Activated CD8-positive, alpha-beta memory T cell treated with anti-CD3 and anti-CD28 coated beads, Interleukin-2, amount 50 U/mL, for 4 hours (primary cell): ENCODE measurements around the gene OR52E2.
"Not testable (repeated sequence)": the region's sequence is repeated elsewhere in the genome, so short reads cannot be mapped to it uniquely, and the experiment has no call there.

Experiments used
- DNase-seq: peaks from one replicate; pipeline ENCODE4 v3.0.0-alpha.2; 2020

The OR52E2 gene

DNA sequence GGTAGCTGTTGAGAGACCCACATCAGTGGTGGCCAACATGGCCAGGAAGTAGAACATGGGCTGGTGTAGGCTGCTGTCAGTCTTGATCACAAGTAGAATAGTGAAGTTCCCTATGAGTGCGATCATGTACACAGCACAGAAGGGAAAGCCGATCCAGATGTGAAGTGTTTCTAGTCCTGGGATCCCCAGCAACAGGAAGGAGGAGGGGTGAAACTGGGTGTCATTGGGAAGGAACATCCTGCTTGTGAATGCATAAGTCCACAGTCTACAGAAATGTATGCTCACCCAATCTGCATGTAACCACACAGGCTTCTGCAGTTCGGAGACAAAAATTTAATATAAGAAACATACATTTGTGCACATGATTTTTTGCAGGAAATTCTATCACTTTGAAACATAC, at the start of gene OR52E2:
TSS of gene OR52E2 (minus strand) at position 237 of the 400 bp plus-strand sequence. CDS start at position 237, 0 bp downstream.
- no peak for DNase-seq

DNA sequence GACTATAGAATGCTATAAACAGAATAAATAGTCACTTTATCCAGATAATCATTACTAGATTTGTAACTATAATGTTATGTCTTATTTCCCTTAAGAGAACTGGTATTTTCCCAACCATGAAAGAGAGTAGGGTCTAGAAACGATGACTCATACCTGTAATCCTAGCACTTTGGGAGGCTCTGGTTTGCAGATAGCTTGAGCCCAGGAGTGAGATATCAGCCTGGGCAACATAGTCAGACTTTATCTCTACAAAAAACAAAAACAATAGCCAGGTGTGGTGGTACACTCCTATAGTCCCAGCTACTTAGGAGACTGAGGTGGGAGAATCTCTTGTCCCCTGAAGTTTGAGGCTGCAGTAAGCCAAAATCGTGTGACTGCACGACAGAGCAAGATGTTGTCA, 47.9 kb upstream of the OR52E2 start:
- DNase-seq = no peak

DNA sequence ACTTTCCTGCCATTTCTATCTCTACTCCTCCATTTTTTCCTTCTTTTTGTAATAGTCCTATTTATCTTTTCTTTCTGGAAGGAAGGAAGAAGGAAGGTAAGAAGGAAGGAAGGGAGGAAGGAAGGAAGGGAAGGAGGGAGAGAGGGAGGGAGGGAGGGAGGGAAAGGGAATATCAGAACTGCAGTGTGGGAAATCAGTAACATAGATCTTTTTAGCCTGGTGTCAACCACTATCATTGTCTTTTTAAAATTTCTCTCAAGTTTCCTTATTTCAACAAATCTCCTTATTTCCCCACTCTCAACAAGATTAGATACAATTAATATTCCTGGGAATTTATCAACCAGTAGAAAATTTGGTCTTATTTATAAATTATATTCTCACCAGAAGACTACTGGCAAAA, 43.6 kb upstream of the OR52E2 start:
- DNase-seq = no peak

DNA sequence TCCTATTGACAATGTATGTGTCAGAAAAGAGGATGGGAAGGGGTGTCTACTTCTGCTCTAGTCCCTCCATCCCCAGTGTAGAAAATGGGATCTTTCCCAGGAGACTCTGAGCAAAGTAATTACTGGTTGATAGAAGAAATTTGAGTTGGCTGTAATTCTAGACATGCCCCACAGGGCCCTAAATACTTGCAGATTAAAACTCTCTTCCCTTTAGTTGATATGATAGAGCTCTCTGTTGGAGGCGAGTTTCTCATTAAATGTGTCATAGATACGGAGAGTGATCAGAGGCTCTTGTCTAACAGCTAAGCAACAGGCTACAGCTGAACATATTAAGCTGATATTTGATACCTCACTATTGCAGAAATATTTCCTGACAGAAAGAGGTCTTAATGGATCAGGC, 42.8 kb upstream of the OR52E2 start:
- DNase-seq = no peak

DNA sequence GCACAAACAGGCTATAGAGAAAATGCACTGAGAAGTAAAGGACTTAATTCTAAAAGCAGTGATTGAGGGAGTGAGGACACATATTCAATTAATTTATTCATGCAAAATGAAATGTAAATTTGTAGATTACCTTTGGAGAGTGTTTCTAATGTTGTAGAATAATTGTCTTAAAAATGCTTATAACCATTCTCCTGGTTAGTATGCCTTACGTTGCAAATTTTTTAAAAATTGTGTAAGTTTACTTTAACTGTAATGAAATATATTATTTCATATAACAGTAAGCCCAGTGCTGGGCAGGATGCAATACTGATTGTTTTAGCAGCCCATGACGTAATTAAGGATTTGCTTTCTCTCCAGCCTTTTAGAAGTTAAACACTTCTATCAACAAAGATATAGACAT, 36.6 kb upstream of the OR52E2 start:
- DNase-seq = no peak

DNA sequence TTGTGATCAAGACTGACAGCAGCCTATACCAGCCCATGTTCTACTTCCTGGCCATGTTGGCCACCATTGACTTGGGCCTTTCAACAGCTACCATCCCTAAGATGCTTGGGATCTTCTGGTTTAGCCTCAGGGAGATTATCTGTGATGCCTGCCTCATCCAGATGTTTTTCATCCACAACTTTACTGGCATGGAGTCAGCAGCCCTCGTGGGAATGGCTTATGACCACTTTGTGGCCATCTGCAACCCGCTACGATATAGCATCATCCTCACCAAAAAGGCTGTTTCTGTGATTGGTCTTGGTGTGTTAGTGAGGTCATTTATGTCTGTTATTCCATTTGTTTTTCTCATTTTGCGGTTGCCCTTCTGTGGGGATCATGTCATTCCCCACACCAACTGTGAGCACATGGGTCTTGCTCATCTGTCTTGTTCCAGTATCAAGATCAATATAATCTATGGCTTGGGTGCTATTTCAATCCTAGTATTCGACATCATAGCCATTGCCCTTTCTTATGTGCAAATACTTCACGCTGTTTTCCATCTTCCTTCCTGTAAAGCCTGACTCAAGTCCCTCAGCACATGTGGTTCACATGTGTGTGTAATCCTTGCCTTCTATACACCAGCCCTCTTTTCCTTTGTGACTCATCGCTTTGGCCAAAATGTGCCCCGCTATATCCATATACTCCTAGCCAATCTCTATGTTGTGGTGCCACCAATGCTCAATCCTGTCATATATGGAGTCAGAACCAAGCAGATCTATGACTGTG, 33.6 kb upstream of the OR52E2 start:
- DNase-seq = no peak

DNA sequence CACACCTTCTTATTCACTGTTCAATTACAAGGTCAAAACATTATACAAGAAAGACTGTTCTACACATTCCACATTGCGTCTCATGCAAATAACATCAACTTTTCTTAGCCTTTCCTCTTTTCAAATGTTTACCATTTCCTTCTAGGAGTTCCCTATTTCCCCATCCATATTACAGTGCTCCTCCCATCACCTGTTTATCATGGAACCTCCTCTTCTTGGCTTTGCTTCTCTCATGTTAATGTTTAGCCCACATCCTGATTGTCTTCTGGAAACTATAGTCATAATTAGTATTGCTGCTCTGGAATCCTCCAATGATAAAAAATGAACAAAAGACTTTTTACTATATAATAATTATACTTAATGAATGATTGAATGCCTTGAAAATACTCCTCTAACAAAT, 31.2 kb upstream of the OR52E2 start:
- DNase-seq = no peak

DNA sequence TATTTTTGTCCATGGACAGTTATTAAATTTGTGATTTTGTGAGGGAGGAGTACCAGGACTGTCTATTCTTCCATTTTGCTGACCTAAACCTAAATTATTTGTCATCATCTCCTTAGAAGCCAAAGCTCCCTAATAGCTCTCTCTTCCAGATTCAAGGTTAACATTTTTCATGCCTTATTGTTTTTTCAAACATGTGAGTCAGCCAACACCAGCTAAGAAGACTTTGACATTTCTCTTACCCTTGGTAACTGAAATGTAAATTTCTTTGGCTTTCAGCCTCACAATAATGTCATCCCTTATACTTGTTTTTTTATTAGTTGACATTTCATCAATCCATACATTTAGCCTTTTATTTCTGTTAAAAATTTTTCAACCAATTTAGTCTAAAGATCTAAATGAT, 29.1 kb upstream of the OR52E2 start:
- DNase-seq = no peak

DNA sequence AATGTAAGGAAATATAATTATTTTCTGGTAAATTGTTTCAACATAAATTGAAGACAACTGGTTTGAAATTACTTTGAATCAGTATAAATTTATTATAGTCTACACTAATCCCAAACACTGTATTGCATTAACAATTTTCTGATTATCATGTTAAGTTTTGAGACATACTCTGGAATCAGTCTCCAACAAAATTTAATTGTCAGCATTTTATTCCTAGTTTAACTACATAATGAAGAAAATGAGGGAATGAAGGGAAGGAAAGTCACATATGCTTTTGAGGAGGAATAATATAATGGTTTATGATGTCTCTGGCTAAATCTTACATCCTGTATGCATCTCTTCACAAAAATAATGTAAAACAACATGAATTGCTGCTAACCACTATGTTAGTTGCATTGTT, 24.2 kb upstream of the OR52E2 start:
- no peak for DNase-seq

DNA sequence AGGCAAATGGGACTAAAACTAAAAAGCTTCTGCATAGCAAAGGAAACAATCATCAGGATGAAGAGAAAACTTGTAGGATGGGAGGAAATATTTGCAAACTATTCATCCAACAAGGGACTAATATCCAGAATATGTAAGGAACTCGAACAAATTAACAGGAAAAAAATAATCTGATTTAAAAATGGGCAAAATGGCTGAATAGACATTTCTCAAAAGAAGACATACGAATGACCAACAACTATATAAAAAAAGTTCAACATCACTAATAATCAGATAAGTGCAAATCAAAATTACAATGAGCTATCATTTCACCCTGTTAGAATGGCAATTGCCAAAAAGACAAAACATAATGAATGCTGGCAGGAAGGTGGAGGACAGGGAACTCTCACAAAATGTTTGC, 22.0 kb upstream of the OR52E2 start:
- DNase-seq = no peak

DNA sequence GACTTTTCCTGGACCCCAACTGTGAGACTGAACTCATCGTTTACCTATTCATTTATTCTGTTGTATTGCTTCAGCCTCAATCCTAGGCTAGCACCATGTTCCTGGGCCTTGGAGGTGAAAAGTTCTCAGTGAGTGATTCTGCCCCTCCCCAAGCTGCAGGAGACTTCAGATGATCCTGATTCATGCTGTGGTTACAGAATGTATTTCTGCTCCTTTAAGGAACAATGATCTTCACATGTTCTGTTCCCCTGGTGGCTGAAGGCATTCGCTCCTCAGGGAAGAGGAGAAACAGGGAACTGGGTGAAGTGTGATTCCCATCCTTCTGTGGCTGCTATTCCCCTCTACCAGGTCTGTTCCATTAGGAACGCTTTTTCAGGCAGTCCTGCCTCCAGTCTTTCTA, 12.4 kb upstream of the OR52E2 start:
- no peak for DNase-seq

DNA sequence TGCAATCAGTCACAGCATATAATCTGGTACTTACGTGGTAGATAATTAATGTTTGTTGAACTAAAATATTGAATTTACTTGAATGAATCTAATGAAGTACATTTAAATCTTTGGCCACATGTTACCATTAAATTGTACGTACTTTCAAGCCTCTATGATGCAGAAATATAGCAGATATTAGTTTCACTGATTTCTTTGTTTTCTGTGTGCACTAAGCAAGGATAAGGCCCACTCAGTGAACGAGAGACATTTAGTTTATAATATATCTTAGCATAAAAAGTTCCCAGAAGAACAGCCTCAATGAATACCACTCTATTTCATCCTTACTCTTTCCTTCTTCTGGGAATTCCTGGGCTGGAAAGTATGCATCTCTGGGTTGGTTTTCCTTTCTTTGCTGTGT, 9.8 kb upstream of the OR52E2 start, which contains the start of gene OR52E1:
TSS of gene OR52E1 (plus strand) at position 301 of the 400 bp plus-strand sequence.
- no peak for DNase-seq

DNA sequence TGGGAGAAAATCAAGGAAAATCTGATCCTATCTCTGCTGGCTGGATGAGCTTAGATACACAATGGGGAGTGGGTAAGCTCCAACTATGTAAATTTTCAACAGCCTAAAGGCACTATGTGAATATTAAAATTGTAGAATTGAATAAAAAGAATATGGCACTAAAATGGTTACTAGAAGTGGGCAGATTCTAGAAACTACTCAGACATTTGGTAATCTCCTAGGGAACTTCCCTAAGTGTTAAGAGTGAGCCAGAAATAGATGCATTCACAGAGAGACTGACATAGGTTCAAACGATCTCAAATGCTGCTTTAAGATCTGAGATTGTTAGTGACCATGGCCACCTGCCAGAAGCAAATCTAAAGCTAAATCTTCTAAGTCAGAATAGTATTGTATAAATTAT, 5.6 kb upstream of the OR52E2 start:
- no peak for DNase-seq

DNA sequence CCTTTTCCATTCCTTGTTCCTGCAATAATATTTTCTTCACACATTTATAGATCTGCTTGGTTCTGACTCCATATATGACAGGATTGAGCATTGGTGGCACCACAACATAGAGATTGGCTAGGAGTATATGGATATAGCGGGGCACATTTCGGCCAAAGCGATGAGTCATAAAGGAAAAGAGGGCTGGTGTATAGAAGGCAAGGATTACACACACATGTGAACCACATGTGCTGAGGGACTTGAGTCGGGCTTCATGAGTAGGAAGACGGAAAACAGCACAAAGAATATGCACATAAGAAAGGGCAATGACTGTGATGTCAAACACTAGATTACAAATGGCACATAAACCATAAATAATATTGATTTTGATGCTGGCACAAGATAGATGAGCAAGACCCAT, 748 bp downstream of the OR52E2 start:
- not testable (repeated sequence) for DNase-seq

DNA sequence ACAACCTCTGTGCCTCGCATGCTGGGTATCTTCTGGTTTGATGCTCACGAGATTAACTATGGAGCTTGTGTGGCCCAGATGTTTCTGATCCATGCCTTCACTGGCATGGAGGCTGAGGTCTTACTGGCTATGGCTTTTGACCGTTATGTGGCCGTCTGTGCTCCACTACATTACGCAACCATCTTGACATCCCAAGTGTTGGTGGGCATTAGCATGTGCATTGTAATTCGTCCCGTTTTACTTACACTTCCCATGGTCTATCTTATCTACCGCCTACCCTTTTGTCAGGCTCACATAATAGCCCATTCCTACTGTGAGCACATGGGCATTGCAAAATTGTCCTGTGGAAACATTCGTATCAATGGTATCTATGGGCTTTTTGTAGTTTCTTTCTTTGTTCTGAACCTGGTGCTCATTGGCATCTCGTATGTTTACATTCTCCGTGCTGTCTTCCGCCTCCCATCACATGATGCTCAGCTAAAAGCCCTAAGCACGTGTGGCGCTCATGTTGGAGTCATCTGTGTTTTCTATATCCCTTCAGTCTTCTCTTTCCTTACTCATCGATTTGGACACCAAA, 12.6 kb downstream of the OR52E2 start:
- DNase-seq = no peak

DNA sequence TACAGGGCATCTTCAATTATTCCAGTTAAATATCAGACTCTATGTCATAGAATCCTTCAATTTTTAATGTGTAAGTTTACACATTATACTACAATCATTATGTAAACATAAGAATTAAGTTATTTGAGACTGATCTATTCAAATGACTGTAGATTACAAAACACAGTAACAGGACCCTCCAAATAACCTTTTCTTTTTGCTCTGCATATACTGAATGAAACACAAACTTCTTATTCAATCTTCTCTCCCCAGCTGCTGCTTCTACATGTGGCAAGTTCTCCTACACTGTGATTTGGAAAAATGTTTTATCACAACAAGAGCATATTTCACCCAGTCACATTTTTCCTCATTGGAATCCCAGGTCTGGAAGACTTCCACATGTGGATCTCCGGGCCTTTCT, 13.2 kb downstream of the OR52E2 start, which contains the start of gene OR52J3:
TSS of gene OR52J3 (plus strand) at position 301 of the 400 bp plus-strand sequence. CDS start at position 301, 0 bp downstream.
- DNase-seq = no peak

DNA sequence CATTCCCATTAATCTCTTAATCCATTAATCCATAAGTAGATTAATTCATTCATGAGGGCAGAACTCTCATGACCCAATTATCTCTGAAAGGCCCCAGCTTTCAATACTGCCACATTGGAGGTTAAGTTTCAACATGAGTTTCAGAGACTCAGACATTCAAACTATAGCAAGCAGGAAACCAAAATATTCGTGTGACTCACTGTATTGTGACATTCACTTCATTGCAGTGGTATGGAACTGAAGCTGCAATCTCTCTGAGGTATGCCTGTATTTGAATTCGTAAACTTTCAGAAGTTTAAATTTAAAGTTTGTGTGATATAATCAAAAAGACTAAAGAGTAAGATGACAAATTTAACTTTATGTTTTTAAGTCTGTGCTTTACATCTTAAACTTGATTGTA, 16.0 kb downstream of the OR52E2 start:
- no peak for DNase-seq

DNA sequence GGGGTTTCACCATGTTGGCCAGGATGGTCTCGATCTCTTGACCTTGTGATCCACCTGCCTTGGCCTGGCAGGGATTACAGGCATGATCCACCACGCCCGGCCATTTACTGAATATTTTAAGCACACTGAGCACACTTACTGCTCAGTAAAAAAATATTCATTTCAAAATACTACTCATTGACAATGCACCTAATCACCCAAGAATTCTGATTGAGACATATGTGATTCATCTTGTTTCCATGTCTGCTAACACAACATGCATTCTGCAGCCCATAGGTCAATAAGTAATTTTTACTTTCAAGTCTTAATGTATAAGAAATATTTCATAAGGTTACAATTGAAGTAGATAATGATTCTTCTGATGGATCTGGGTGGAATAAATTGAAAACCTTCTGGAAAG, 17.3 kb downstream of the OR52E2 start:
- DNase-seq = no peak

DNA sequence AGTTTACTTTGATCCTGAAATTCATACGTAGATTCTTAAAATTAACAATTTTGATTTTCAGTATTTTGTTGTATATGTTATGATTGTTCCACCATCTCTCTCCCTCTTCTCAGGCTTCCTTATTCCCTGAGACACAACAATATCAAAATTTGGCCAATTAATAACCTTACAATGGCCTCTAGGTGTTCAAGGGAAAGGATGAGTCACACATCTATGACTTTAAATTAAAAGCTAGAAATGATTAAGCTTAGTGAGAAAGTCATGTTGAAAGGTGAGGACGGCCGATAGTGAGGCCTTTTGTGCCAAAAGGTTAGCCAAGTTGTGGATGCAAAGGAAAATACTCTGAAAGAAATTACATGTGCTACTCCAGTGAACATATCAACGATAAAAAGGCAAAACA, 18.6 kb downstream of the OR52E2 start:
- no peak for DNase-seq

DNA sequence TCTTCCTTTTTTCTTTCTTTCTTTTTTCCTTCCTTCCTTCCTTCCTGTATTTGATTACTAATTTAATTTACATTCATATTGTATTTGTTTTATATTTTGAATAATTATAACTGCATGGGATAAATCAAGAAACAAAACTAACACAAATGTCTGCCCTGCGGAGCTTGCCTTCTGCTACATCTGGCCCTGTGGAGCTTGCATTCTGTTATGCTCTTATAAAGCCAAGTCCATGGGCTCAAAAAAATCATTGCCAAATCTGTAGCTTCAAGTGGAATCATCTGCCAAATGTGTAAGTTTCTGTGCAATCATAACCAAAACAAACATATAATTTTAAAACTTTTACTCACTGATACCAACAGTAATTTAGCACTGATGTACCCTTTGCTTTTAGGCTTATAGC, 21.1 kb downstream of the OR52E2 start:
- no peak for DNase-seq

DNA sequence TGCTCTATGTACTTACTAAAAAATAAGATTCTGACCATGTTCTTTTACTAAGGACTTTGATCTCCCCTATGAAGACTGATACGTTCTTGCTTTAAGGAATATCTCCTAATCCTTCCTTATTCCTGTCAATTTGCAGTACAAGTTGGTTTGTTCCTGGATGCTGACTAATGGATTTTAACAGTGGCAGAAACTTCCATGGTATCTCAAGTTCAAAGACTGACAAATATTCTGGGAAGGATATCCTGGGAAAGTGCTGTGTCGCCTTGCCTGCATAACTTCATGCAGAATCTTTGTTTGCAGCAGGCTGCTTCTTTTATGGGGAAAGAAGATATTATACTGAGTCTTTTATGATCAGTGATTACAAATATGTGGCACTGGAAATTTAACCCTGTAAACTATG, 21.5 kb downstream of the OR52E2 start:
- no peak for DNase-seq

DNA sequence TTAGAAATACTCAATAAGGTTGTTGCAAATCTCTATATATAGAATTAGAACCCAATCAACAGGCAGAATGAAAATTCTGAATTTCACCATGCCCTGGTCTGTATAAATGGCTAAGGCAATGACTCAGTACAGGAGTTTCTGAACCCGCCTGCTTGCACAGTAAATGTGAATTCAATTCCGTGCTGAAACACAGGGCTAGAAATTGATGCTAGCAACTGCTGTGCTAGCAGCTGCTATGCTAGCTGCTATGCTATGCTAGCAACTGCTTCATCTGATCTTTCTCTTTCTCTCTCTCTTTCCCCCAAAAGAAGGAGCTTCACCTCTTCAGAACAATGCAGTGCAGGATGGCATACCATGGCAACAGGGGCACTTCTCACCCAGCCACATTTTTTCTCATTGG, 22.8 kb downstream of the OR52E2 start:
- no peak for DNase-seq

DNA sequence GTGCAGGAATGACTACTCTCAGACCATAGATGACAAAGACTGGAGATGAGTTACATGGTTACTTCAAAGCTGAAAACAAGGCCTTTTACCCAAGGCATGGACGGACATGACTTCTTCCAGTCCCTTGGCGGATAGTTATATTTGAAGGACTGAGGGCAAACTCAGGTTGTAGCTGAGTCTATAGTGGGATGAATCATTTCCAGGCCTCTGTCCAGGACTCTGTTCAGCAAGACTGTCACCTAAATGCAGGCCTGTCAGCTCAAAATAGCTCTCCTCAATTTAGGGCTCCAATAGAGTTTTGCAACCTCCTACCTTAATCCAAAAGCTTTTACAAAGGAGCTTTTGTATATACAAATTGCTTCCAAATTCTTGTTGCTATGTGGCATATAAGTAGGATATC, 37.4 kb downstream of the OR52E2 start:
- DNase-seq = no peak

DNA sequence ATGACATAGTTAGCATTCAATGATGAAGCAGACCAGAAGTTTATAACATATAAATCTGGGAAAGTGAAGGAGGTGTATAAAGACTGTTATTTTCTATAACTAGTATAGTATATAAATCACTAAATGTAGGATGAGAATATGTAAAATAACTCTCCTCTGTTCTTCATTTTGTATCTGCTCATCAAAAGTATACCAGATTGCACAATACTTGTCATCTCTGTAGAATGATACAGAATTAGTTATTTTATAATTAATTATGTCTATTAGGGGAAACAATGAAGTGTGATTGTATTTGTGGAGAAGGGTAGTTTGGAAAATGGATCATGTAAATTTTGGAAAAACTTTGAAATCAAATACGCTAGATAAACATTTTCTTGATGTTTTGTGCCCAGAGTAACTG, 46.4 kb downstream of the OR52E2 start:
- DNase-seq = no peak

DNA sequence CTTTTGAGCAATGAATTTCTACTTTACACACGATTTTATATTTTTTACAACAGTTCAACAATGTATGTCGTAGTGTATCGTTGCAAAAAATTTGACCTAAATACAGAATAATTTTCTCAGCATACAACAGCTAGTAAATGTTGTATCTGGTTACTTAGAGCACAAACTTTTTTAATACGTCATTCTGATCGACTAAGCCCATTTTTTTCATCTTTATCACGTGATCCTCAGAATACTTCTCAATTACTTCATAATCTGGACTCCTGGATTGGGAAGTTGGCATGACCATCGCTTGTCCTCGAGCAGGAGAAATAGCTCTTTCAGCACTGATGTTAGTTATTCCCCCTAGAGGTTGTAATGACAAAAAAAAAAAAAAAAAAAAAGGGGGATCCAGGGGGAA, 48.2 kb downstream of the OR52E2 start:
- no peak for DNase-seq
